ENCODE results near the gene CASP12.

The CASP12 gene

DNA sequence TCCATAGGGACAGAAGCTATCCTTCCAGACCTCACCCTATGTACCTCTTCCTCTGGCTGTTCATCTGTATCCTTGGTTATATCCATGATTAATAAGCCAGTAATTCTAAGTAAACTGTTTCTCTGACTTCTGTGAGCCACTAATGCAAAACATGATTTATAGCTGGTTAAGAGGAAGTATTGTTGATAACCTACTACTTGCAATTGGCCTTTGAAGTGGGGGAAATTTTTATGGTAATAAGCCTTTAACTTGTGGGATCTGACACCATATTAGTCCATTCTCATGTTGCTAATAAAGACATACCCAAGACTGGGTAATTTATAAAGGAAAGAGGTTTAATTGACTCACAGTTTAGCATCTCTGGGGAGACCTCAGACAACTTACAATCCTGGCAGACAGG is 21.9 kb downstream of the CASP12 start:
- ChIA-PET CTCF (no interaction called here), POLR2A (ENCODE audit: low non-redundant PET) (no interaction called here)
- H3K27ac ChIP-seq, result no peak overlapping the region
- no peak for DNase-seq (ENCODE audit: low spot score)
- TF ChIP-seq, protein P1, sequence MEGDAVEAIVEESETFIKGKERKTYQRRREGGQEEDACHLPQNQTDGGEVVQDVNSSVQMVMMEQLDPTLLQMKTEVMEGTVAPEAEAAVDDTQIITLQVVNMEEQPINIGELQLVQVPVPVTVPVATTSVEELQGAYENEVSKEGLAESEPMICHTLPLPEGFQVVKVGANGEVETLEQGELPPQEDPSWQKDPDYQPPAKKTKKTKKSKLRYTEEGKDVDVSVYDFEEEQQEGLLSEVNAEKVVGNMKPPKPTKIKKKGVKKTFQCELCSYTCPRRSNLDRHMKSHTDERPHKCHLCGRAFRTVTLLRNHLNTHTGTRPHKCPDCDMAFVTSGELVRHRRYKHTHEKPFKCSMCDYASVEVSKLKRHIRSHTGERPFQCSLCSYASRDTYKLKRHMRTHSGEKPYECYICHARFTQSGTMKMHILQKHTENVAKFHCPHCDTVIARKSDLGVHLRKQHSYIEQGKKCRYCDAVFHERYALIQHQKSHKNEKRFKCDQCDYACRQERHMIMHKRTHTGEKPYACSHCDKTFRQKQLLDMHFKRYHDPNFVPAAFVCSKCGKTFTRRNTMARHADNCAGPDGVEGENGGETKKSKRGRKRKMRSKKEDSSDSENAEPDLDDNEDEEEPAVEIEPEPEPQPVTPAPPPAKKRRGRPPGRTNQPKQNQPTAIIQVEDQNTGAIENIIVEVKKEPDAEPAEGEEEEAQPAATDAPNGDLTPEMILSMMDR (conservative IDR thresholded peaks at IDR 0.05; ENCODE audit: low read depth), result no peak

DNA sequence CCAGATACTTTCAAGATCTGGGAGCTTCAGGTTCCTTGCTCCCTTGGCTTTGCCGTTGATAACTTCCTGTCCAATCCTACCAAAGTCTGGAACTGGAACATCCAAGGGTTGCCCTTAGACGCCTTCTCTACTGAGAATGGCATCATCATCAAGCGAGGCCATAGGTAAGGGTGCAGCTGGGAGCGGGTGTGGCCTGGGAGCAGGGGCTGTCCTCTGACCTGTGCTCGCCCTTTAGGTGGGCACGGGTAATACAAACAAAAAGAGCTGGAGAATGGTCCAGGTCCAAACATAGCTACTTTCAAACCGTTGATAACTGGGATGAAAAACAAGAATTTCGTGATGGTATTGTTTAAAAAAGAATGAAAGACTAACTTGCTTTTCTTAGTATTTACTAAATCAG is 25.0 kb downstream of the CASP12 start:
- ChIA-PET CTCF (interaction anchor here (0.6 kb wide), 1 partner anchor 301 kb away, joined by 3 read pairs; no protein-coding TSS in a partner anchor), POLR2A (ENCODE audit: low non-redundant PET) (no interaction called here)
- peak; percentile 3 for DNase-seq (ENCODE audit: low spot score)
- TF ChIP-seq, protein P1 (conservative IDR thresholded peaks at IDR 0.05; ENCODE audit: low read depth), result no peak
- no peak overlapping the region for H3K27ac ChIP-seq

DNA sequence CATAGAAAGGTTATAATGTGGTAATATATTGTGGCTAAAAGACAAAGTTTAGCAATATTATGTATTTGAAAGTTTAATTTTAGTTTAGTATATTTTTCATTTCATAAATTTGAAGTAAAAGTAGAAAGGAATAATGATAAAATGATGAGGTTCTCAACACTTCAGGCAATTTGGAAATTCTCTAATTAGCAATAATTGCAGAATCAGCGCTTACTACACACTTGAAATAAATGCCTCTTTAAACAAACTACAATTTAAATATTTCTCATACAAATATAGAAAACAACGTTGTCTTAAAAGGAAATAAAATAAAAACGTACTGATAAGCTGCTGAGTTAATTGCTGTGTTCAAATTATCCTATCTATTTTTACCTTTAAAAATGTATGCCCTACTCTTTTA is 25.9 kb downstream of the CASP12 start:
- TF ChIP-seq, protein P1 (conservative IDR thresholded peaks at IDR 0.05; ENCODE audit: low read depth), result no peak
- POLR2A ChIA-PET (ENCODE audit: low non-redundant PET), result no interaction called here
- no peak overlapping the region for H3K27ac ChIP-seq
- DNase-seq (ENCODE audit: low spot score), result no peak
- CTCF ChIA-PET, result no interaction called here

DNA sequence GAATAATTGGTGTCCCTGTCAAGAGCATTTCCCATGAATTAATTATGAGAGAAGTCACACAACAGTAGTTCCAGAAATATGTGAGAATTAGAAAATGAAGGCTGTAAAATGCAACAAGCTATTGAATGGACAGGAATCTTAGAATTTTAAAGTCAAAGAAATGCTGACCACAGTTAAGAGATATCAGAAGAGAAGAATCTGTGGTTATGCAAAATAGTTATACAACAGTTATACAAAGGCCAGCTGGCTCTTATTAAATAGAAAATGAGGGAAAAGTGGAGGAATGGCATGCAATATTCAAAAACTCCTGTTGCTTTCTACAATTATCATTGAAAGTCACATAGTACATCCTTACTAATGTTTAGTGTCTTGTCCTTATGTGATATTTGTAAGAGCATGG is 27.4 kb downstream of the CASP12 start:
- POLR2A ChIA-PET (ENCODE audit: low non-redundant PET), result no interaction called here
- TF ChIP-seq, protein P1 (conservative IDR thresholded peaks at IDR 0.05; ENCODE audit: low read depth), result no peak
- CTCF ChIA-PET, result interaction anchor here (0.6 kb wide), 1 partner anchor 826 kb away, joined by 4 read pairs; no protein-coding TSS in a partner anchor
- no peak overlapping the region for H3K27ac ChIP-seq
- no peak for DNase-seq (ENCODE audit: low spot score)

DNA sequence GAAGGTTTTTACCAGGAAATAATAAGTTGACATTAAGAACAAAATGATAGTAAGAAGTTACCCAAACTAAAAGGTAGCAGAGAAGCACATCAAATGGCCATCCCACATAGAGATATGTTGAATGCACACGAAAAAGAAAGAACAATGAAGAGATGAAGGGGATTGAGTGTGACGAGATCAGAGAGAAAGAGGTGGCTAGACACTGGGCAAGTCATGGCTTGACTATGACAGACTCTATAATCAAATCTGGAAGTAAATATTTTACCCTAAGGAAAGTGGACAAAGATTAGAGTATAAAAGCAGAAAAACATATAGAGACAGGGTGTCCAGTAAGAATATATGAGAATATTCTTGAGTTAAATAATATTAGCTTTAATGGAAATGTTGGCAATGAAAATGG is 31.4 kb downstream of the CASP12 start:
- DNase-seq (ENCODE audit: low spot score), result no peak
- ChIA-PET POLR2A (ENCODE audit: low non-redundant PET) (no interaction called here), CTCF (no interaction called here)
- no peak overlapping the region for H3K27ac ChIP-seq
- TF ChIP-seq, protein P1 (conservative IDR thresholded peaks at IDR 0.05; ENCODE audit: low read depth), result no peak

DNA sequence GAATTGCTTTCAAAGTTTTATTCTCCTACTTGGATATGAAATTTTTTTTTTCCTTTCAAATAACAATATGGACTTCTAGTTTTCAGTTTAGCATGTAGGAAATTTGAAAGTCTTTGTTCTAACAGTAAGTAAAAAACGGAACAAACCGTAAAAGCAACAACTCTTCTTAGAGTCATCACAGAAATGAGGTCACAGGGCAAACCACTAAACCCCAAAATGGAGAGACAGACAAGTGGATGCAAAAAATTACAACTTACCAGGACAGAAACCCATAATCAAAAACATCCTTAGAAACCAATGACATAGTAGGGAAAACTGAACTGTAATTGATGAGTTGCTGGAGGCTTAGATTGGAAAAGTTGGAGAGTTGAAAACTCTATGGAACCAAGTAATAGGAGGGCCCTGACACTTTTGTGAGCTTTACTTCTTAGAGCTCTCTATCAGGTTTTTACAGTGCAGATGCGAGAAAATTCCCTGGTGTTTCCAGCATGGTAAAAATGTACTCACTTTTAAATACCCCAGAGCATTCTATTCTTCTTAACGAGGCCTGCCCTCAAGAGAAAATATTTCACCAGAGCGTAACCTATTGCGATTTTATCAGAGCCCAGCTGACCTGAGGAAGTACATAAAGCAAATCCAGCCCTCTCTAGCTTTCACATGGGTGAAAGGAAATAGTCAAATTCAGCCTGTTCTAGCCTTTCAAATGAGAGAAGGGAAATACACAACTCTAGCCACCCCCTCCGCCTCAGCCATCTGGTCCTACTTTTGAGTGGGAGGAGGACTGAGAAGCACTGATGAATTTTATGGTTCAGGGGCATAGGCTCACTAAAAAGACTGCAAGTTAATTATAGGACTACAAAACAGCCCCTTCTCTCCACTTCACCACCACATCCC is 39.1 kb downstream of the CASP12 start:
- no peak overlapping the region for H3K27ac ChIP-seq
- TF ChIP-seq, protein P1 (conservative IDR thresholded peaks at IDR 0.05; ENCODE audit: low read depth), result no peak
- DNase-seq (ENCODE audit: low spot score), result no peak
- ChIA-PET POLR2A (ENCODE audit: low non-redundant PET) (no interaction called here), CTCF (interaction anchor here (0.5 kb wide), 1 partner anchor 1017 kb away, joined by 3 read pairs; no protein-coding TSS in a partner anchor)
